HUES64 (cell line): Measurements from ENCODE around the gene NAALADL2.
"Not testable (repeated sequence)": the region's sequence is repeated elsewhere in the genome, so short reads cannot be mapped to it uniquely, and the experiment has no call there.

ENCODE experiments used
- H3K27ac ChIP-seq: 2 replicates; pipeline ENCODE4 v1.7.0; 2013; ENCODE audit warnings: low read depth, low read length, inconsistent platforms
- H3K27me3 ChIP-seq: 2 replicates; pipeline ENCODE4 v1.6.1; 2013; ENCODE audit warnings: mild to moderate bottlenecking, low read length; ENCODE audit not compliant: insufficient read depth
- H3K36me3 ChIP-seq: 2 replicates; pipeline ENCODE4 v1.6.1; 2013; ENCODE audit warnings: mild to moderate bottlenecking, low read length; ENCODE audit not compliant: insufficient read depth
- H3K4me1 ChIP-seq: 2 replicates; pipeline ENCODE4 v1.6.1; 2013; ENCODE audit warnings: mild to moderate bottlenecking, low read length, moderate library complexity; ENCODE audit not compliant: insufficient read depth
- H3K4me3 ChIP-seq: 2 replicates; pipeline ENCODE4 v1.5.1; 2013; ENCODE audit warnings: mild to moderate bottlenecking, low read length, moderate library complexity
- H3K9ac ChIP-seq: 2 replicates; pipeline ENCODE4 v1.6.1; 2013; ENCODE audit warnings: mild to moderate bottlenecking, low read depth, low read length
- H3K9me3 ChIP-seq: 2 replicates; pipeline ENCODE4 v1.6.1; 2013; ENCODE audit warnings: low read depth, low read length; ENCODE audit not compliant: insufficient read depth
- WGBS: fragments of 150-250, 120-280 bp; methylation state at CpG from one replicate; pipeline ENCODE4 v1.1.7; 2013; ENCODE audit warnings: missing lambda C conversion rate; 5-methylcytosine and 5-hydroxymethylcytosine counted together

The NAALADL2 gene

DNA sequence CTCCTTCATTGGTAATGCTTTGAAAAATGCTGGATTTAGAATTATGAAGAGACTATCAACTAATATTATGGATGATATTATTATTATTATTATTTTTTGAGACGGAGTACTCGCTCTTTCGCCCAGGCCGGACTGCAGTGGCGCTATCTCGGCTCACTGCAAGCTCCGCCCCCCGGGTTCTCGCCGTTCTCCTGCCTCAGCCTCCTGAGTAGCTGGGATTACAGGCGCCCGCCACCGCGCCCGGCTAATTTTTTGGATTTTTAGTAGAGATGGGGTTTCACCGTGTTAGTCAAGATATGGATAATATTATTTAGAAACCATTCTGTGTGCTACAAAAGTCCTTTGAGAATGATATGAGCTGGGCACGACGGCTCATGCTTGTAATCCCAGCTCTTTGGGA, 512.1 kb downstream of the NAALADL2 start:
- H3K36me3 ChIP-seq, H3K27ac ChIP-seq, H3K4me3 ChIP-seq, H3K27me3 ChIP-seq, H3K9ac ChIP-seq, H3K4me1 ChIP-seq, H3K9me3 ChIP-seq: not testable (repeated sequence)
- 97% methylated on average over 18 of the region's 18 CpGs for WGBS

DNA sequence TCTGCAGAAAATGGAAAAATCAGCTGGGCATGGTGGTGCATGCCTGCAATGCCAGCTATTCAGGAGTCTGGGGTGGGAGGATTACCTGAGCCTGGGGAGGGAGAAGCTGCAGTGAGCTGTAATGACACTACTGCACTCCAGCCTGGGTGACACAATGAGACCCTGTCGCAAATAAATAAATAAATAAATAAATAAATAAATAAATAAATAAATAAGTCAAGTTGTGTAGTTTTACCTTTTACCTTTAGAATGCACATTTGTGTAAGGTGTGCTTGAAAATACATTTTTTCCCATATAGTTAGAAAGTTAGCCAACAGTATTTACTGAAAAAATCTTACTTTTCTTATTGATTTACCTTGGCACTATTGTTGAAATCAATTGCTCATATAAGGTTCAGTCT, 515.6 kb downstream of the NAALADL2 start:
- WGBS, result no CpG with 5 or more reads among the region's 1 CpG
- H3K36me3 ChIP-seq, result no peaks in the 10 kb centered on the region
- no peak overlapping the region for H3K27ac ChIP-seq
- no peak overlapping the region for H3K4me3 ChIP-seq
- H3K4me1 ChIP-seq, result no peaks in the 10 kb centered on the region
- no peak overlapping the region for H3K9ac ChIP-seq
- H3K27me3 ChIP-seq, result no peaks in the 10 kb centered on the region
- H3K9me3 ChIP-seq, result no peaks in the 10 kb centered on the region

DNA sequence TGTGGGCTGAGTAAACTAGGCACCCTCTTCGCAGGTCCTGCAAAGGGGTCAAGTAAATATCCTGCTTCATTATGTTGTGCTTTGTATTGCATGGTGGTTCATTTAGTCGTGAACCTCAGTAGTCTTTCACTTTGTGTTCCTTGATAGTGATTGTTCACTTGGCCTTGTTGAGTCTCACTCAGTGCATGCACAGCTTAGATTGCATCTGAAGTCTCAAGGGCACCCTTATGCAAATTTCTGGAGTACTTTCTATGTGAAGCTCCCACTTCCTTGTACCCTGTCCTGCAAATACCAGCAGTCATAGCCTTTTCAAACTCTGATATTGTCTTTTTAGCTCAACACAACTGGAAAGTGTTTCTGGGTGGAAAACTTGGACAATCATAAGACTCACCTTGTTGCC, 519.2 kb downstream of the NAALADL2 start:
- Histone ChIP-seq H3K27ac (no peak overlapping the region), H3K9ac (no peak overlapping the region), H3K4me3 (no peak overlapping the region), H3K36me3 (no peaks in the 10 kb centered on the region), H3K4me1 (no peaks in the 10 kb centered on the region), H3K27me3 (no peaks in the 10 kb centered on the region), H3K9me3 (no peaks in the 10 kb centered on the region)
- 89% methylated on average over 2 of the region's 2 CpGs for WGBS

- no peaks in the 10 kb centered on the region for H3K27me3 ChIP-seq
Observed at GRCh38 chr3:175381685-175382084, 522.6 kb downstream of the NAALADL2 start.

DNA sequence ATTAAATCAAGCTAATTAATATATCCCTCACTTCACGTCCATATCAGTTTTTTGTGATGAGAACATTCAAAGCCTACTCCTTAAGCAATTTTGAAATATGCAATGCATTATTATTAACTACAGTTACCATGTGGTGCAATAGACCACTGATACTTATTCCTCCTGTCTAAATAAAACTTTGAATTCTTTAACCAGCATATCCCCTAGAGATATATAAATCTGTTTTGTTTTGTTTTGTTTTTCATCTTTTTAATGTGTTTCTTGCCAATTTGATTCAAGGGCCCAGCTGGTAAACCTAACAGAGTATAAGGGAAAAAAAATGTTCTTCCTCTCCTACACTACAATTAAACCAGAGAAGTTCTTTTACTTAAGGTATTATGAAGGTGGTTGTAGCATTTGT, 524.2 kb downstream of the NAALADL2 start:
- Histone ChIP-seq H3K9ac (no peak overlapping the region), H3K9me3 (no peaks in the 10 kb centered on the region), H3K36me3 (no peaks in the 10 kb centered on the region), H3K4me1 (no peaks in the 10 kb centered on the region), H3K27me3 (no peaks in the 10 kb centered on the region), H3K4me3 (no peak overlapping the region), H3K27ac (no peak overlapping the region)
- 100% methylated on average over 1 of the region's 1 CpG for WGBS

More at GRCh38 chr3:175381685-175382084, 522.6 kb downstream of the NAALADL2 start:
- no peak overlapping the region for H3K27ac ChIP-seq
- no peak overlapping the region for H3K9ac ChIP-seq
- no peaks in the 10 kb centered on the region for H3K4me1 ChIP-seq
- WGBS, result 92% methylated on average over 3 of the region's 4 CpGs
- no peak overlapping the region for H3K4me3 ChIP-seq
- H3K9me3 ChIP-seq, result no peaks in the 10 kb centered on the region
- no peaks in the 10 kb centered on the region for H3K36me3 ChIP-seq

GRCh38 chr3:175383813-175384212, 524.7 kb downstream of the NAALADL2 start:
- Histone ChIP-seq H3K9ac (no peak overlapping the region), H3K36me3 (no peaks in the 10 kb centered on the region), H3K4me1 (no peaks in the 10 kb centered on the region), H3K9me3 (no peaks in the 10 kb centered on the region), H3K27me3 (no peaks in the 10 kb centered on the region), H3K4me3 (no peak overlapping the region), H3K27ac (no peak overlapping the region)
- WGBS, result 94% methylated on average over 2 of the region's 3 CpGs

DNA sequence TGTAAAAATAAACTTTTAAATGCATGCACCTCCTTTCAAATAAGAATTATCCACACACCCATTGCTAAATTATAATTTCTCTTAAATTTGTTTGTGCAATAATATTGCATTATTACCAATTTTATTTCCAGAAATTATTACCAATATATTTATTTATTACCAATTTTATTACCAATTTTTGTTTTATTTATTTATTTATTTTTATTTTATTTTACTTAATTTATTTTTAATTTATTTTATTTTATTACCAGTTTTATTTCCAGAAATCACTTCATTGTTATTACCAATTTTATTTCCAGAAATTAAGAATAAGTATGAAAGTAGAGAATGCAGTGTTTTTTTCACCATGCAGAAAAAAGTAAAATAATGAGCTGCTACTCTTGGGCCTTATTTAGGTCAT, 525.4 kb downstream of the NAALADL2 start:
- H3K27ac ChIP-seq, result no peak overlapping the region
- no peak overlapping the region for H3K9ac ChIP-seq
- peaks cover 3% of the 10 kb centered on the region; the same call in 1 of the 2 replicates for H3K4me1 ChIP-seq
- H3K27me3 ChIP-seq, result no peaks in the 10 kb centered on the region
- H3K4me3 ChIP-seq, result no peak overlapping the region
- H3K36me3 ChIP-seq, result no peaks in the 10 kb centered on the region
- no peaks in the 10 kb centered on the region for H3K9me3 ChIP-seq

GRCh38 chr3:175386630-175387029, 527.5 kb downstream of the NAALADL2 start:
- Histone ChIP-seq H3K9ac (no peak overlapping the region), H3K27me3 (no peaks in the 10 kb centered on the region), H3K9me3 (no peaks in the 10 kb centered on the region), H3K36me3 (no peaks in the 10 kb centered on the region), H3K27ac (no peak overlapping the region), H3K4me3 (no peak overlapping the region), H3K4me1 (peaks cover 3% of the 10 kb centered on the region; the same call in 1 of the 2 replicates)
- 91% methylated on average over 3 of the region's 3 CpGs for WGBS

- no CpG with 5 or more reads among the region's 1 CpG for WGBS
Observed at GRCh38 chr3:175389560-175389959, 530.4 kb downstream of the NAALADL2 start.

GRCh38 chr3:175391601-175392000, 532.5 kb downstream of the NAALADL2 start:
- Histone ChIP-seq H3K4me1 (peaks cover 3% of the 10 kb centered on the region; the same call in 1 of the 2 replicates), H3K4me3 (no peak overlapping the region), H3K27ac (no peak overlapping the region), H3K36me3 (no peaks in the 10 kb centered on the region), H3K27me3 (no peaks in the 10 kb centered on the region), H3K9ac (no peak overlapping the region), H3K9me3 (no peaks in the 10 kb centered on the region)
- no CpG with 5 or more reads among the region's 1 CpG for WGBS

More at GRCh38 chr3:175389560-175389959, 530.4 kb downstream of the NAALADL2 start:
- no peak overlapping the region for H3K4me3 ChIP-seq
- H3K36me3 ChIP-seq, result no peaks in the 10 kb centered on the region
- H3K27me3 ChIP-seq, result no peaks in the 10 kb centered on the region
- no peaks in the 10 kb centered on the region for H3K9me3 ChIP-seq
- H3K9ac ChIP-seq, result no peak overlapping the region
- peaks cover 3% of the 10 kb centered on the region; the same call in 1 of the 2 replicates for H3K4me1 ChIP-seq
- no peak overlapping the region for H3K27ac ChIP-seq

DNA sequence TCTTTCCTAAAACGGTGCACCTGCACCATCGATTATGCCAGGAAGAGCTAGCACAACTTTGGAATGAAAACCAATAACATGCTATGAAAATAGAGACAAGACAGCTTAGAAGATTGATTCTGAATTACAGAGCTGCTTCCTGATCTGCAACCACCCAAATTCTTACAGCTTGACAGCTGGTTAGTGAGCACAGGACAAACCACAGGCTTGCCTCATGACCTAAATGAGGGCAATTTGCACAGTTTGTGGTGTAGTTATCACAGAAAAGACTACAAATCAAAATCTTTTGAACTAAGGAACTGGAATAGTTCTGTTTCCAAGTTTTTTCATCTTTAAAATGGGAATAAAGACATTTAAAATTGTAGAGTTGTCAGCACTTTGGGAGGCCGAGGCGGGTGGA, 533.5 kb downstream of the NAALADL2 start:
- no peak overlapping the region for H3K9ac ChIP-seq
- H3K27ac ChIP-seq, result no peak overlapping the region
- no peaks in the 10 kb centered on the region for H3K27me3 ChIP-seq
- no peaks in the 10 kb centered on the region for H3K9me3 ChIP-seq
- H3K4me3 ChIP-seq, result no peak overlapping the region
- 85% methylated on average over 4 of the region's 4 CpGs for WGBS
- H3K36me3 ChIP-seq, result no peaks in the 10 kb centered on the region
- peaks cover 4% of the 10 kb centered on the region for H3K4me1 ChIP-seq

DNA sequence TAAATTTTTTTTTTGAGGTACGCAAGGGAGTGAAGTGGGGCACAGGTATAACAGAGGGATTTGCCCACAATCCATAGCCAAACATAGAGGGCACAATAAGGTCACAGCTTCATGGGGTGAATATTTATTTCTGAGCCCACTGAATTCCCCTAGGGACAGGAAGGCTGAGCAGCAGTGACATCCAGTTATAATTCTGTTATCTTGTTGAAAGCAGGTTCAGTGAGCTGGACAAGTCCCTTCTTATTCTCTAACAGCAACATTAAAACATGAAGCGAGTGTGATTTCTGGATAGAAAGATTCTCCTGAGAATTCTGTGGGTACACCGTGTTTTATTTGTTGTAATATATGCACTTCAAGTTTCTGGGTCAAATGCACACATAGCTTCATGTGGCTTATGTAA, 538.2 kb downstream of the NAALADL2 start:
- 99% methylated on average over 3 of the region's 3 CpGs for WGBS
- H3K27me3 ChIP-seq, result no peaks in the 10 kb centered on the region
- H3K27ac ChIP-seq, result no peak overlapping the region
- no peak overlapping the region for H3K4me3 ChIP-seq
- peaks cover 16% of the 10 kb centered on the region for H3K4me1 ChIP-seq
- H3K9me3 ChIP-seq, result no peaks in the 10 kb centered on the region
- H3K36me3 ChIP-seq, result no peaks in the 10 kb centered on the region
- no peak overlapping the region for H3K9ac ChIP-seq
